Measurements from ENCODE around the gene TBX3. TPM values are rescaled to one million over a fixed set of nuclear protein-coding genes. Genes with fewer than 3 reads are reported as not detected.
A peak's percentile ranks its signal among the peaks of the same experiment; 100 is the strongest.

TBX3 gene
- total RNA-seq, 1 donor from 2014 or later = 2.0 TPM

DNA sequence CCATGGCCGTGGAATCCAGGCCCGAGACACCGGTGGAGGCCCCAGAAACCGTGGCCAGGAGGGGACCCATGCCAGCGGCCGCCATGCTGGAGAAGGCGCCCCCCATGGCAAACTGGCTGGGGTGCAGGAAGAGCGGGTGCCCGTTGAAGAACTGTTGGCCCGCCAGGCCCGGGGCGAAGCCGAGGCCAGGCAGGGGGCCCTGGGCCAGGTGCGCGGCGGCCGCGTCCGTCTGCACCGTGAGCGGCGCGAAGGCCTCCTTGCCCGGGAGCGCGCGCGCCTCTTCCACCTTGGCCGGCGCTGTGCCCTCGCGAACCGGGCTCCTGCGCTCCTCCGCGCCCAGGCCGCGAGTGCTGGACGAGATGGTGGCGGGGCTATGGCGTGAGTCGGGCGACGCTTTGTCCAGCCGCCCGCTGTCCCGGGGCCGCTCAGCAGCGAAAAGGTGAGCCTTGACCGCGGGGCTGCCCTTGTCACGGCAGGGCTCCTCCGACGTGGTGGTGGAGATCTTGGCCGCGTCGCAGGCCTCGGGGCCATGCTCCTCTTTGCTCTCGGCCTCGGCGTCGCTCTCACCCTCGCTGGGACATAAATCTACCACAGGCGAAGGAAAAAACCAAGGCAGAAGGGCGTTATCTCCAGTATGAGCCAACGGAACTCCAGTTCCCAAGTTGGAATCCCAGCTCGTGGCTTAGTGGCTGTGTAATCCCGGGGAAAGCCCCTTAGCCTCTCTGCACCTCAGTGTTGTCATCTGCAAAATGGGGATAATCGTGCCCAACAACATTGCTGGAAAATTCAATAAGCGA, 9.5 kb downstream of the TBX3 start:
- Histone ChIP-seq H3K9me3 (ENCODE audit: insufficient read depth, low read depth, low read length) (no peaks in the 10 kb centered on the region), H3K4me2 (ENCODE audit: low read length) (peak overlapping the region; percentile 94), H2AFZ (ENCODE audit: low read depth, low read length) (no peak overlapping the region), H3K9ac (ENCODE audit: low read length) (peak overlapping the region; percentile 67), H3K27ac (ENCODE audit: low read depth, low read length) (peak overlapping the region; percentile 69), H4K20me1 (ENCODE audit: insufficient read depth, low read length) (peaks cover 23% of the 10 kb centered on the region), H3K36me3 (ENCODE audit: insufficient read depth, low read length) (peaks cover 15% of the 10 kb centered on the region), H3K27me3 (ENCODE audit: insufficient read depth, low read length) (no peaks in the 10 kb centered on the region), H3K4me1 (ENCODE audit: insufficient read depth, low read length) (peaks cover 31% of the 10 kb centered on the region), H3K4me3 (ENCODE audit: insufficient read depth, low read depth, low read length) (no peak overlapping the region), H3K79me2 (ENCODE audit: insufficient read depth, low read length) (peaks cover 83% of the 10 kb centered on the region)
- no peak for FAIRE-seq
- no peak overlapping the region for H3K27ac Mint-ChIP-seq (ENCODE audit: unreplicated experiment)
- H3K9me3 Mint-ChIP-seq (ENCODE audit: unreplicated experiment) = peaks cover 6% of the 10 kb centered on the region
- DNase-seq (ENCODE audit: low read depth) = no peak
- TF ChIP-seq EZH2 (IDR thresholded peaks at IDR 0.05; ENCODE audit: insufficient read depth, low read length) = no peak
- TF ChIP-seq, protein P1, sequence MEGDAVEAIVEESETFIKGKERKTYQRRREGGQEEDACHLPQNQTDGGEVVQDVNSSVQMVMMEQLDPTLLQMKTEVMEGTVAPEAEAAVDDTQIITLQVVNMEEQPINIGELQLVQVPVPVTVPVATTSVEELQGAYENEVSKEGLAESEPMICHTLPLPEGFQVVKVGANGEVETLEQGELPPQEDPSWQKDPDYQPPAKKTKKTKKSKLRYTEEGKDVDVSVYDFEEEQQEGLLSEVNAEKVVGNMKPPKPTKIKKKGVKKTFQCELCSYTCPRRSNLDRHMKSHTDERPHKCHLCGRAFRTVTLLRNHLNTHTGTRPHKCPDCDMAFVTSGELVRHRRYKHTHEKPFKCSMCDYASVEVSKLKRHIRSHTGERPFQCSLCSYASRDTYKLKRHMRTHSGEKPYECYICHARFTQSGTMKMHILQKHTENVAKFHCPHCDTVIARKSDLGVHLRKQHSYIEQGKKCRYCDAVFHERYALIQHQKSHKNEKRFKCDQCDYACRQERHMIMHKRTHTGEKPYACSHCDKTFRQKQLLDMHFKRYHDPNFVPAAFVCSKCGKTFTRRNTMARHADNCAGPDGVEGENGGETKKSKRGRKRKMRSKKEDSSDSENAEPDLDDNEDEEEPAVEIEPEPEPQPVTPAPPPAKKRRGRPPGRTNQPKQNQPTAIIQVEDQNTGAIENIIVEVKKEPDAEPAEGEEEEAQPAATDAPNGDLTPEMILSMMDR (IDR thresholded peaks at IDR 0.05; ENCODE audit: insufficient read depth, low read depth, low read length) = no peak
- H3K4me3 Mint-ChIP-seq (ENCODE audit: unreplicated experiment) = no peak overlapping the region
- peaks cover 6% of the 10 kb centered on the region for H3K36me3 Mint-ChIP-seq (ENCODE audit: low read depth, unreplicated experiment)
- H3K27me3 Mint-ChIP-seq (ENCODE audit: low read depth, unreplicated experiment) = peaks cover 91% of the 10 kb centered on the region
- no peaks in the 10 kb centered on the region for H3K4me1 Mint-ChIP-seq (ENCODE audit: low read depth, unreplicated experiment)

DNA sequence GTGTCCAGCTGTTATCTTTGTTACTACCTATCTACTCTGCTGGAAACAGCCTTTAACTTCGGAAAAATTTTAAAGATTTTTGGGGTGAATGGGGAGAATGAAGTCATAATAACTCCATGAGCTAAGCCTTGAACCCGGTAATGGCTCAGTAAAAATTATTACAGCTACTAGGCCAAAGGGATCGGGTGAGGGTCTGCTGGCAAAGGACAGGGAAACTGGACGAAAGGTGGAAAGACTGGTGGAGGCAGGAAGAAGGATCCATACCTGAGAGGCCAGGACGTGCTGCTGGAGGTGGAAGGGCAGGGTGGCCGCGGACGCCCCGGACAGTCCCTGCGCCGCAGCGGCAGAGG, 10.1 kb downstream of the TBX3 start:
- Histone ChIP-seq H3K4me1 (ENCODE audit: insufficient read depth, low read length) (peaks cover 31% of the 10 kb centered on the region), H3K4me3 (ENCODE audit: insufficient read depth, low read depth, low read length) (no peak overlapping the region), H3K9me3 (ENCODE audit: insufficient read depth, low read depth, low read length) (no peaks in the 10 kb centered on the region), H3K27me3 (ENCODE audit: insufficient read depth, low read length) (no peaks in the 10 kb centered on the region), H3K27ac (ENCODE audit: low read depth, low read length) (peak overlapping the region; percentile 69), H3K4me2 (ENCODE audit: low read length) (peak overlapping the region; percentile 94), H2AFZ (ENCODE audit: low read depth, low read length) (no peak overlapping the region), H4K20me1 (ENCODE audit: insufficient read depth, low read length) (peaks cover 18% of the 10 kb centered on the region), H3K36me3 (ENCODE audit: insufficient read depth, low read length) (peaks cover 15% of the 10 kb centered on the region), H3K79me2 (ENCODE audit: insufficient read depth, low read length) (peaks cover 77% of the 10 kb centered on the region), H3K9ac (ENCODE audit: low read length) (peak overlapping the region; percentile 67)
- H3K4me3 Mint-ChIP-seq (ENCODE audit: unreplicated experiment) = no peak overlapping the region
- H3K4me1 Mint-ChIP-seq (ENCODE audit: low read depth, unreplicated experiment) = no peaks in the 10 kb centered on the region
- H3K36me3 Mint-ChIP-seq (ENCODE audit: low read depth, unreplicated experiment) = peaks cover 6% of the 10 kb centered on the region
- H3K27me3 Mint-ChIP-seq (ENCODE audit: low read depth, unreplicated experiment) = peaks cover 89% of the 10 kb centered on the region
- TF ChIP-seq, protein P1 (IDR thresholded peaks at IDR 0.05; ENCODE audit: insufficient read depth, low read depth, low read length) = no peak
- TF ChIP-seq EZH2 (IDR thresholded peaks at IDR 0.05; ENCODE audit: insufficient read depth, low read length) = no peak
- peaks cover 6% of the 10 kb centered on the region for H3K9me3 Mint-ChIP-seq (ENCODE audit: unreplicated experiment)
- no peak for FAIRE-seq
- no peak overlapping the region for H3K27ac Mint-ChIP-seq (ENCODE audit: unreplicated experiment)
- no peak for DNase-seq (ENCODE audit: low read depth)
